ENCODE results near the gene SEPTIN5.

Gene SEPTIN5

GRCh38 chr22:19757985-19758895 is 43.9 kb downstream of the SEPTIN5 start:
- FAIRE-seq (no peak), DNase-seq (ENCODE audit: insufficient read length, low spot score) (no peak)

DNA sequence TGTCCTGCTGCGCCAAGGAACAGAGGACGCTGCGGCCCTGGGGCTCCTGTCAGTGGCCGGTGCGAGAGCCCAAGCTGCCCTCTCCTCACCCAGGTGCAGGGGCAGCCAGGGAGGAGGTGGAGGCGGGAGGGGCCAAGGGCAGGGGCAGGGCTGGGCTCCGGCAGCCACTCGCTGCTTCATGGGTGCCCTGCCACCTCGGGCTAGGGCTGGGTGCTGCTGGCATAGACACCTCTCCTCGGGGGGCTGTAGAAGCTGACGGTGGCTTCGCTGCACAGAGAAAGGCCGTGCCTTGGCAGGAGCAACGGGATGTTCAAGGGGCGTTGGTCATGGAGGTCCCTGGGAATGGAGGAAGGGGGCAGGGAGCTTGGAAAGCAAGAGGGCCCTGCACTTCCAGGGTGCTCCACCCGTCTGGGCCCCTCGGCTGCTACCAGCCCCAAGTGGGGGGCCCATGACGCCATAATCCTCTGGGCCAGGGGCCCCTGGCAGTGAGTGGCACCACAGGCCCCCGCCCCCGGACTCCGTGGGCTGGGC is 44.7 kb downstream of the SEPTIN5 start:
- DNase-seq (ENCODE audit: insufficient read length, low spot score) (no peak), FAIRE-seq (no peak)

DNA sequence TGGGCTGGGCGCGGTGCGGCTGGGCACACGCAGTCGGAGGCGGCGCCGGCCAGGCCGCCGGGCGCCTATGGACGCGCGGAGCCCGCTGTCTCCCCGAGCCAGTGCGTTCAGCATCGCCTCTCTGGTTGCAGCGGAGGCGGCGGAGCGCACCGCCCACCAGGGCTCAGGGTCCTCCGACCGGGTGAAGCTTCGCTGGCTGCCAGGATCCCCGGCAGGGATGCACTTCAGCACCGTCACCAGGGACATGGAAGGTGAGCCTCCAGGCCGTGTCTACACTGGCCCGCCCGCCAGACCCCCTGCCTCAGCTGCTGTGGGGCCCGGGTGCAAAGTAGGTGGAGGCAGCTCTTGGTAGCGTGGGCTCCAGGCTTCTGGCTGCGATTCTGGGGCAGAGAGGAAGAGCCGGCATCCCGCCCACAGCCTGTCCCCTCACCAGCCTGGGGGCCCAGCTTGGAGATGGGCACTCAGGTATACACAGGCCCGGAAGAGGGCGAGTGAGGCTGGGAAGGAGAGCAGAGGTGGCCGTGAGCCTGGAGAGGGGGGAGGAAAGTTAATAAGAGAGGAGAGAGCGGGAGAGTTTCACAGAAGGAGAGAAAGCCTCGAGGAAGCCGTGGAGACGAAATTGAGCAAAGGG is 45.2 kb downstream of the SEPTIN5 start:
- no peak for DNase-seq (ENCODE audit: insufficient read length, low spot score)
- no peak for FAIRE-seq

DNA sequence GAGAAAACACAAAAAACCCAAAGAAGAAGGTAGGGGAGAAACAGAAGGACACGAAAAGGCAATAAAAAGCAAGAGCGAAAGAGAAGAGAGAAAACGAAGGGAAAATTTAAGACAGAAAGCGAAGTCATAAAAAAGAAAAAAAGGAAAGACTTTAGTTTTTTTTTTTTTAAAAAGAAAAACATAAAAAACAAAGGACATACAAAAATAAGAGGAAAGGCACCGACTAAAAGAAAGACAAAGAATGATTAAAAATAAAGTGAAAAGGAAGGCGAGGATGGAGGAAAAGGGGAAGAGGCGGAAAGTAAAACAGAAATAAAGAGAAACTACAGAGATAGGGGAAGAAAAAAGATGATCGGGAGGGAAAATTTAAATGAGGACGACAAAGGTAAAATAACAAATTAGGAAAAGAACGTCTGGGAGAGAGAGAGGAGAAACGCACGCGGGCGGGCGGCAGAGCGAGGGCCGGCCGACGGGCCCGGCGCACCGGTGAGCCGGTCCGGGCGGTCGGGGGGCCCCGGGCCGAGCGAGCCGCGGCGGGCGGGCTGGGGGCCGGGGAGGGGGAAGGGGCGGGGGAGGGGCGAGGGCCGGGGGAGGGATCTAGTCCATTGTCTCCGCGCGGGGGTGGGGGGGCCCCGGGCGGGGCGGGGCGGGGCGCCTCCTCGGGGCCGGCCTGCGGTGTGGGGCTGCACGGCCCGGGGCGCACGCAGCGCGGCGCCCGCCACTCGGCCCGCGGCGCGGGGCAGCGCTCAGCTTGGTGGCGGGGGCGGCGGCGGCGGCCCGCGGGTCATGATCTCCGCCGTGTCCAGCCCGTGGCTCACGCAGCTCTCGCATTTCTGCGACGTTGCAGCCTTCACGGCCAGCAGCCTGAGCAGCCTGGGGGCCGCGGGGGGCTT is 46.0 kb downstream of the SEPTIN5 start, which contains the start of gene TBX1:
Gene TBX1, plus strand, starts transcription at position 721 of the 893 bp plus-strand sequence. Its CDS starts 66 bp downstream, at position 787.
- no peak for DNase-seq (ENCODE audit: insufficient read length, low spot score)
- no peak for FAIRE-seq

- FAIRE-seq (no peak), DNase-seq (ENCODE audit: insufficient read length, low spot score) (no peak)
These were observed 46.8 kb downstream of the SEPTIN5 start for GRCh38 chr22:19760951-19761724.

GRCh38 chr22:19761725-19762567 is 47.6 kb downstream of the SEPTIN5 start:
- FAIRE-seq = no peak
- no peak for DNase-seq (ENCODE audit: insufficient read length, low spot score)

GRCh38 chr22:19762568-19763457 is 48.5 kb downstream of the SEPTIN5 start:
- no peak for DNase-seq (ENCODE audit: insufficient read length, low spot score)
- FAIRE-seq = no peak

- no peak for DNase-seq (ENCODE audit: insufficient read length, low spot score)
- FAIRE-seq = no peak
These were observed 49.4 kb downstream of the SEPTIN5 start for GRCh38 chr22:19763458-19764298.

GRCh38 chr22:19764299-19764593 is 49.9 kb downstream of the SEPTIN5 start:
- FAIRE-seq (no peak), DNase-seq (ENCODE audit: insufficient read length, low spot score) (no peak)

DNA sequence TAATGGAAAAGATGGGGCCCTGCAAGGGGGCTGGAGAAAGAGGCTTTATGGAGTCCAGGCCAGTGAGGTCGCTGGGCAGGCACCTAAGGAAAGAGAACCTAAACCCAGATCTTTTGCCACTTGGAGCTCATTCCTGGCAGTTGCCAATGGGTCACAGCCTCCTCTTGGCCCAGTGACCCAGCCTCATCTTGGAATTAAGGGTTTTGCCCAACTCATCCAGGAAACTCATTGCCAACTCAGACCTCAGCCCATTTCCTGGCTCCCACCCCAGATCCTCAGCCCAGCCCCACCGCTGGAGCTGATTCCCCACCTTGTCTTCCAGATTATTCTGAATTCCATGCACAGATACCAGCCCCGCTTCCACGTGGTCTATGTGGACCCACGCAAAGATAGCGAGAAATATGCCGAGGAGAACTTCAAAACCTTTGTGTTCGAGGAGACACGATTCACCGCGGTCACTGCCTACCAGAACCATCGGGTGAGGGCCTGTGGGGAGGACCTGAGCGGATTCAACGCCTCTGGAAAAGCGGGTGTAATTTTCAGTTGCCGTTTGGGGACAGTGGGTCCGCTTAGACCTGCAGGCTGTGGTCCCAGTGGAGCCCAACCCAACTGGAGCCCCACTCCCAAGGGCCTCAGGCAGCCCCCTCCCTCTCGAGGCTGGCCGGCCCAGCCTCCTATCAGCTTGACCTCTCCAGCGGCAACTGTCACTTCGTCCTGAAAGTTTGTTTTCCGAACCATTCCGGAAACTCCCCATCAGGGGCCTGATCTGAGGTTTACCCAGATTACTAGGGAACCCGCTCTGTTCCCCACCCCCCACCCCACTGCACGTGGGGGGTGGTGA is 50.6 kb downstream of the SEPTIN5 start:
- DNase-seq (ENCODE audit: insufficient read length, low spot score) = no peak
- no peak for FAIRE-seq

DNA sequence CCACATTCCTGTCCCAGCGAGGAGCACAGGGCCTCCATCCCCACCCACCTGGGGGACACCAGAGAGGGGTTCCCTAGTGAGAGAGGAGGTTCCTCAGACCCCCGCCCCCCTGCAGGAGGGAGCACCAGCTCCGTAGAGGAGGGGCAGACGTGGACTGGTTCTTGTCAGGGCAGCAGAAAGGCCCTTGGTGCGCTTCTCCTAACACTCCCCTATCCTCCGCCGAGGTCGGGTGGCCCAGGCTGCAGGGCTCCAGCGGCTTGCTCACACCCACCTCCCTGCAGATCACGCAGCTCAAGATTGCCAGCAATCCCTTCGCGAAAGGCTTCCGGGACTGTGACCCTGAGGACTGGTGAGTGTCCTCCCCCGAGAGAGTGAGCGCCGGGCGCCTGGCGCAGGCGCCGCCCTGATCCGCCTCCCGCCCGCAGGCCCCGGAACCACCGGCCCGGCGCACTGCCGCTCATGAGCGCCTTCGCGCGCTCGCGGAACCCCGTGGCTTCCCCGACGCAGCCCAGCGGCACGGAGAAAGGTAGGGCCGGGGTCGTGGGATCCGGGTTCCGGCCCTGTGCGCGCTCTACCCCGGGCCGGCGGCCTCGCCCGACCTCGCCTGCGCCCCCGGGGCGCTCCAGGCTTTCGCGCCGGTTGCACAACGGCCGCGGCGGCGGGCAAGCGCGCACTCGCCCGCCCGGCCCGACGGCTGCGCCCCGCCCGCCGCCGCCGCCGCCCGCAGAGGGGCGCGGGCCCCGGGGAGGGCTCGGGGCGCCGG is 51.4 kb downstream of the SEPTIN5 start:
- DNase-seq (ENCODE audit: insufficient read length, low spot score) (no peak), FAIRE-seq (no peak)

DNA sequence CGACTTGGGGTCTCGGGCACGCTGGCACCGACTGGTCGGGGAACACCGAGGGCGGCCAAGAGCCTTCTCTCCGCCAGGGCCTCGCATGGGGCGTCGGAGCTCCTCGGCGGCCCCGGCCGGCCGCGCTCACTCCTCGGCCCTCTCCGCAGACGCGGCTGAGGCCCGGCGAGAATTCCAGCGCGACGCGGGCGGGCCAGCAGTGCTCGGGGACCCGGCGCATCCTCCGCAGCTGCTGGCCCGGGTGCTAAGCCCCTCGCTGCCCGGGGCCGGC is 51.9 kb downstream of the SEPTIN5 start:
- FAIRE-seq (no peak), DNase-seq (ENCODE audit: insufficient read length, low spot score) (no peak)

GRCh38 chr22:19766511-19767426 is 52.5 kb downstream of the SEPTIN5 start:
- FAIRE-seq = no peak
- no peak for DNase-seq (ENCODE audit: insufficient read length, low spot score)

DNA sequence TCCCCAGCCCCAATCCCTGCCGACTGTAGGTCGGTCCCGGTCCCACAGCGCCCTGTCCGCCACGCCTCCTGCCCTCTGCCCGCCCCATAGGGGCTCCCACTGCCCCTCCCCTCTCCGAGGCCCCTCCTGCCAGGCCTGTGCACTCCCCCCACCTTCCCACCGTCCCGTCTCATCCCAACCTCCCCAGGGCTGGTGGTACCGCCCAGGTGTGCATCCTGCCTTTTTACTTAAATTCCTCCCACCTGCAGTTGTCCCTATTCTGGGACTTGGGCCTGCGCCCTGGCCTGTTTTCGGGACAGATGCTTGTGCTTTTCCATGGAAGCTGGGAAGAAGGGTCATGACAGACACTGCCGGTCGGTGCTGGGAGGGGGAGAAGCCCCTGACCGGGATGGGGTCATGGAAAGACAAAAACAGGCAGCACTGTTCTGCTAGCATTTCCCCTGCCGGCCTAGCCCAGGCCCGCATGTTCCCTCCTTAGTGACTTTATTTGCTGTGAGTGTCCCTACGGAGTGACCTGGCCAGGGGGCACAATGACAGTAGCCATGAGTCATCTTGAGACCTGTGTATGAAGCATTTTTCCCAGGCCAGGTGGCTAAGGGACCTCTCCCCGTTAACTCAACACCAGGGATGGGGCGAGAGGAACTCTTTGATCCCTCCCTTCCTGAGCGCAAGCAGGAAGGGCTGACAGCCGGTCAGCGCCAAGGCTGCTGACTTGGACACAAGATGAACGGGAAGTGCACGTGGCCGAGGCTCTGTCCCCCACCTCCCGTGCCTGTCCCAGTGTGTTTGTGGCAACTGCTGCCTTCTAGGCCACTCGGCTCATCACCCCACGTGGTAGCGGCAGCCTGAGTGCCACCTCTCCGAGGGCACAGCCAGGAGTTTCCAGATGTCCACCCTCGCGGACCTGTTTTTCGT is 53.4 kb downstream of the SEPTIN5 start:
- FAIRE-seq (no peak), DNase-seq (ENCODE audit: insufficient read length, low spot score) (no peak)

Measured in GM19239 (cell line).